SU-DHL-6 (cell line): ENCODE results near the gene POTEI.
"Not testable (repeated sequence)": the region's sequence is repeated elsewhere in the genome, so short reads cannot be mapped to it uniquely, and the experiment has no call there.

Experiments
- H2AFZ ChIP-seq: fragments of 200-600 bp; sonication (generic); 2 replicates; pipeline ENCODE4 v1.6.1; 2014; ENCODE audit warnings: low read depth, mild to moderate bottlenecking, moderate library complexity, mixed read lengths, antibody characterized with exemption, low read length; ENCODE audit not compliant: severe bottlenecking
- H3F3A ChIP-seq: fragments of 200-600 bp; shearing (Covaris generic); 2 replicates; pipeline ENCODE4 v1.6.0; 2016; ENCODE audit warnings: antibody characterized with exemption, mild to moderate bottlenecking; ENCODE audit not compliant: insufficient read depth
- H3K27ac ChIP-seq: fragments of 200-600 bp; sonication (generic); 2 replicates; pipeline ENCODE4 v1.5.1; 2016; ENCODE audit warnings: low read depth, mild to moderate bottlenecking, low read length, moderate library complexity, mixed read lengths
- H3K27me3 ChIP-seq: fragments of 200-600 bp; sonication (generic), shearing (Covaris generic); 2 replicates; pipeline ENCODE4 v1.6.0; 2014; ENCODE audit warnings: mild to moderate bottlenecking, low read length
- H3K36me3 ChIP-seq: fragments of 200-600 bp; sonication (generic); 2 replicates; pipeline ENCODE4 v1.6.1; 2014; ENCODE audit warnings: mild to moderate bottlenecking, low read length, mixed read lengths
- H3K4me2 ChIP-seq: fragments of 300-600, 200-600 bp; shearing (Covaris generic), sonication (generic); 2 replicates; pipeline ENCODE4 v1.6.0; 2014; ENCODE audit warnings: low read length, low read depth, mild to moderate bottlenecking; ENCODE audit not compliant: poor library complexity, severe bottlenecking
- H3K4me3 ChIP-seq: fragments of 200-600 bp; sonication (generic); 2 replicates; pipeline ENCODE4 v1.5.1; 2014; ENCODE audit warnings: antibody characterized with exemption, low read length, mild to moderate bottlenecking, mixed read lengths; ENCODE audit not compliant: insufficient read depth, poor library complexity, severe bottlenecking
- H3K79me2 ChIP-seq: fragments of 200-600 bp; sonication (generic); 2 replicates; pipeline ENCODE4 v1.6.1; 2014; ENCODE audit warnings: mild to moderate bottlenecking, low read length, moderate library complexity; ENCODE audit not compliant: insufficient read depth
- H3K9ac ChIP-seq: fragments of 200-600 bp; sonication (generic); 2 replicates; pipeline ENCODE4 v1.7.0; 2014; ENCODE audit warnings: mild to moderate bottlenecking, low read length
- H3K9me2 ChIP-seq: fragments of 200-600 bp; sonication (generic); replicated peaks from 2 replicates; pipeline ENCODE4 v1.6.1; 2014; ENCODE audit warnings: low read length; ENCODE audit not compliant: insufficient read depth
- H3K9me3 ChIP-seq: fragments of 200-600 bp; sonication (generic); 2 replicates; pipeline ENCODE4 v1.6.1; 2014; ENCODE audit warnings: low read length, mixed read lengths; ENCODE audit not compliant: insufficient read depth
- H4K20me1 ChIP-seq: fragments of 200-600 bp; sonication (generic); 2 replicates; pipeline ENCODE4 v1.6.1; 2014; ENCODE audit warnings: low read depth, mild to moderate bottlenecking, antibody characterized with exemption, low read length, moderate library complexity, mixed read lengths

The POTEI gene

GRCh38 chr2:130538271-130538670 lies 29.1 kb upstream of the POTEI start:
- not testable (repeated sequence) for H3K4me3 ChIP-seq, H3F3A ChIP-seq, H2AFZ ChIP-seq, H4K20me1 ChIP-seq, H3K4me2 ChIP-seq, H3K36me3 ChIP-seq, H3K27ac ChIP-seq, H3K9me3 ChIP-seq, H3K27me3 ChIP-seq, H3K9me2 ChIP-seq, H3K9ac ChIP-seq, H3K79me2 ChIP-seq

DNA sequence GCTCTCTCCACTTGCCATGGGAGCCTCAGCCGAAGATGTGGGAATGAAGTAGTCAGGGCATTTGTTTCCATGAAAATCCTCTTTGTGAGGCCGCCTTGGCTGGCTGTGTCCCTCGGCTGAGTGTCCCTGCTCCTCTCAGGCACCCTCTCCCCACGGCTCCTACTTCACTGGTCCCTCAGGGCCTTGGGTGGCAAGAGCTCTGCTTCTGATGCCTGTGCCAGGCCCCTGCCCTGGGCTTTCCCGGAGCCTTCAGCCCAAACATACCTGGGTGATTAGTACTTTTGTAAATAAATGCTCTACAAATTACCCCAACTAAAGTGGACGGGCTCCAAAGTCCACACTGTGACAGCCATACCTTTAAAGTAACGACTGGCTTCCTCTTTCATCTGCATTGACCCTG lies 27.5 kb upstream of the POTEI start:
- H3K27me3 ChIP-seq, H4K20me1 ChIP-seq, H2AFZ ChIP-seq, H3K9me2 ChIP-seq, H3K79me2 ChIP-seq, H3K9me3 ChIP-seq, H3K27ac ChIP-seq, H3K9ac ChIP-seq, H3K4me2 ChIP-seq, H3K4me3 ChIP-seq, H3F3A ChIP-seq, H3K36me3 ChIP-seq: not testable (repeated sequence)

DNA sequence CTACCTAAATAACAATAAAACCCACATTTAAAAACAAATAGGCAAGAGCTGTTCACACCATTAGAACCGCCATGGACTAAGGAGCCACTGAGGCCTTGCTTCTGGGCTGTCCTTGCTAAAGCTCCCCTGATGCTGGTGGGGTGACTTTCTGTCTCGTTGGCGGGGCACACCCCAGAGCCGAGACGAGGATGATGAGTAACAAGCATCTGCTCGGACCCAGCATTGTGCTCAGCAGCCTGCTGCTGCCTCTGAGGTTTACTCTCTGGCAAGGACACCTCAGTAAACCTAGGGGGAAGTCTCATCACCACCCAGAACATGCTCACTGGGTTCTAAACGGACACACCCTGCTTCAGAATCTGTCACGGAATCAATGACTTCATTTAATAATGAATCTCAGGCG lies 22.5 kb upstream of the POTEI start:
- not testable (repeated sequence) for H4K20me1 ChIP-seq, H3K36me3 ChIP-seq, H3K27ac ChIP-seq, H3K27me3 ChIP-seq, H3K4me3 ChIP-seq, H3K79me2 ChIP-seq, H3K9ac ChIP-seq, H2AFZ ChIP-seq, H3K4me2 ChIP-seq, H3K9me2 ChIP-seq, H3K9me3 ChIP-seq, H3F3A ChIP-seq

- H3K4me3 ChIP-seq, H2AFZ ChIP-seq, H3K4me2 ChIP-seq, H3F3A ChIP-seq, H3K9me2 ChIP-seq, H3K9me3 ChIP-seq, H3K36me3 ChIP-seq, H3K79me2 ChIP-seq, H3K27me3 ChIP-seq, H3K9ac ChIP-seq, H3K27ac ChIP-seq, H4K20me1 ChIP-seq: not testable (repeated sequence)
These were observed 22.1 kb upstream of the POTEI start for GRCh38 chr2:130531225-130531624.

GRCh38 chr2:130530212-130530611 lies 21.1 kb upstream of the POTEI start:
- not testable (repeated sequence) for H3K9me2 ChIP-seq, H3K27me3 ChIP-seq, H3F3A ChIP-seq, H3K9ac ChIP-seq, H3K9me3 ChIP-seq, H3K4me2 ChIP-seq, H3K4me3 ChIP-seq, H3K79me2 ChIP-seq, H2AFZ ChIP-seq, H3K27ac ChIP-seq, H4K20me1 ChIP-seq, H3K36me3 ChIP-seq

- not testable (repeated sequence) for H3K9me3 ChIP-seq, H3K9ac ChIP-seq, H3K36me3 ChIP-seq, H3K27ac ChIP-seq, H2AFZ ChIP-seq, H3K27me3 ChIP-seq, H3K9me2 ChIP-seq, H3K4me3 ChIP-seq, H3F3A ChIP-seq, H4K20me1 ChIP-seq, H3K79me2 ChIP-seq, H3K4me2 ChIP-seq
These were observed 20.4 kb upstream of the POTEI start for GRCh38 chr2:130529545-130529944.

DNA sequence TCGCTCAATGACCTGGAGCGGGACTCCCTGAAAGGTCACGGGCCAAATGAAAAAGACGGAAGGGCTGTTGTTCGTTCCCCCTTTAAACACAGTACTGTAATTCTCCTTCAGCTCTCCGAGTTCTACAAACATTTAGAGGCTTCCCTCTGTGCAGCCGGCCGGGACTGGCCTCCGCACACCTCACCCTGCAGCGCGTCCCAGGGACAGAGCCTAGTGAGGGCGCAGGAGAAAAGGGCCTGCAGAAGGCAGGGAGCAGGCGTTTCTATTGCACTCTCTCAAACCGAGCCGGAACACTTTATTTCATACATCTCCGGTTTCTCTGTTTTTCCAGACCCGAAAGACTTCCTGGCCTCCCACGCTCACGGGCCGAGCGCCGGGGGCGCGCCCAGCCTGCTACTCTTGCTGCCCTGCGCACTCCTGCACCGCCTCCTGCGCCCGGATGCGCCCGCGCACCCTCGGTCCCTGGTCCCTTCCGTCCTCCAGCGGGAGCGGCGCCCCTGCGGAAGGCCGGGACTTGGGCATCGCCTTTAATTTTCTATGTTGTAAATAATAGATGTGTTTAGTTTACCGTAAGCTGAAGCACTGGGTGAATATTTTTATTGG lies 18.3 kb upstream of the POTEI start:
- H2AFZ ChIP-seq, H3K27me3 ChIP-seq, H3K4me3 ChIP-seq, H3K9me3 ChIP-seq, H3K4me2 ChIP-seq, H4K20me1 ChIP-seq, H3K36me3 ChIP-seq, H3F3A ChIP-seq, H3K9ac ChIP-seq, H3K79me2 ChIP-seq, H3K9me2 ChIP-seq, H3K27ac ChIP-seq: not testable (repeated sequence)

- H2AFZ ChIP-seq, H3K4me3 ChIP-seq, H3K9ac ChIP-seq, H3K9me3 ChIP-seq, H3K9me2 ChIP-seq, H3K27me3 ChIP-seq, H3K79me2 ChIP-seq, H3K27ac ChIP-seq, H3F3A ChIP-seq, H4K20me1 ChIP-seq, H3K4me2 ChIP-seq, H3K36me3 ChIP-seq: not testable (repeated sequence)
These were observed 13.3 kb upstream of the POTEI start for GRCh38 chr2:130522390-130522789.
